ENCODE data around the gene PTPRM.

PTPRM gene

GRCh38 chr18:8349608-8350323 is 782.6 kb downstream of the PTPRM start:
- DNase-seq, result no peak

GRCh38 chr18:8350628-8351027 is 783.5 kb downstream of the PTPRM start:
- no peak for DNase-seq

DNA sequence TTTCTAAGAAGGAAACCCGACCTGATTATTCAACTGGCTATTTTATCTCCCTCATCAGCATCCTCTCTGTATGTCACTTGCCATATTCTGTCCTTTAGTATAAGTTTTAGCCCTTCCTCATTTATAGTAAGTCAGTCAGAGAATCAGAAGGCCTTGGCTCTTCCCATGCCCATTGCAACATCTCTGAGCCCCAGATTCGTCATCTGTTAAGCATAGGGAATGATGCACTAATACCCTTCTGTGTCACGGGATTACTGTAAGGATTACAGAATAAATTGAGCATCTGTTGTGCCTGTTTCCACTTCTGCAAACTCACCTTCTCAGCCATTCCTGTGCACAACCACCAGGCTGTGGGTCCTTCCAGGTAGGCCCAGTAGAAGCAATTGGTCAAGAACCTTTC is 784.0 kb downstream of the PTPRM start:
- DNase-seq, result no peak

GRCh38 chr18:8354304-8354703 is 787.2 kb downstream of the PTPRM start:
- no peak for DNase-seq

- no peak for DNase-seq
Measured at GRCh38 chr18:8356001-8356400, 788.9 kb downstream of the PTPRM start.

DNA sequence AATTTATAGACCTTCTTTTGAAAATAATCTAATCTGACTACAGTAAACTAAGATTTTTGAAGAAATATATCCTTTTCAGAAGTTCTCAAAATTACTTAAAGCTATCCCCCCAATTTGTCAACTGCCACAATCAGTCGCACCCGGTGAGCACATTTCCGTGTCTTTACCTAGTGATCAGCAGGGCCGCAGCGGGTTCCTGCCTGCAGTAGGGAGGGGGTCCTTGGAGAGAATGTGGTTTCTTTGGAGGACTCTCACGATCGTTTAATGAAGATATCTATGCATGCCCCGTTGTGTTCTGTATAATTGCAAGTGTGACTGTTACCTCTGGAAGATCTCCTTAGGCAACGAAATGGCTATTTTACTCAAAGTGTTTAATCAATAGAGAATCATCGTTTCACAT is 790.2 kb downstream of the PTPRM start:
- DNase-seq, result no peak

- DNase-seq, result no peak
Measured at GRCh38 chr18:8358033-8358765, 791.1 kb downstream of the PTPRM start.

- no peak for DNase-seq
Measured at GRCh38 chr18:8359076-8359475, 792.0 kb downstream of the PTPRM start.

DNA sequence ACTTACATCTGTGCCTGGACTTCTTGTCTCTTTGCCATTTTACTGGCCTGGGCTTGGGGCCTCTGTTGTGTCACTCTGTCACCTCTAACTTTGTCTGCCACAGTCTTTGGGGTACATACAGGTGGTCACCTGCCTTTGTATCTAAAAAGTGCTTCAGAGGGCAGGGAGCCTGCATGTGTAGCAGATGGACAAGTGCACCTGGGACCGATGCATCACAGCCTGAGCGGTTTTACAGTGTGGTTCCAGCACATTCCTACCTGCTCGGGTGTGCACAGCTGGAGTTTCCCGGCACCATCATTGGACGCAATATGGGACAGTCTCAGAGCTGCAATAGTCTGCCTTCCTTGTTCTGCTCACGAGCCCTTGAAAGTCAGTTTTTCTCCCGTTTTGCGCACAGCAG is 792.4 kb downstream of the PTPRM start:
- no peak for DNase-seq

DNA sequence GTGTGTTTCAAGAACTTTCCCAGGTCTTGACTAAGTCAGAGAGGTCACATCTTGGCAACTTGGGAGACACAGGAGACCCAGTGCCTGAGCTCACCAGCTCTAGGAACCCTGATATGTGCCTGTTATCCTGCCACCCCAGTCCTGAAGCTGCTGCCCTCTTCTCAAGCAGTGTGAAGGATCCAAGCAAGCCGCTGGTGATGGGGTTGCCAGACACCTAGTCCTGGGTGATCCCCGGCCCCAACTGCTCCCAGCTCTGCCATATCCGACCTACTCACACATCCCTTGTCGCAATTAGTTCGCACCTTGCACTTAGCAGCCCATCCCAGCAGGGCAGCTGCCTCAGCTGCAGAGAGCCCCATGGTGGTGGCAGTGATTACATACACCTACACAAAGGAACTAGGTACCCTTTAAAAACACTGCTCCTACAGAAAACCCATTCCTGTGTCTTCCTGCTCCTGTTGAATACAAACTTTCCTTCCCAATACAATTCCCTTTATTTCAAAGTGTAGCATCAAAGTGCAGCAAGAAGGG is 794.9 kb downstream of the PTPRM start:
- DNase-seq, result no peak

DNA sequence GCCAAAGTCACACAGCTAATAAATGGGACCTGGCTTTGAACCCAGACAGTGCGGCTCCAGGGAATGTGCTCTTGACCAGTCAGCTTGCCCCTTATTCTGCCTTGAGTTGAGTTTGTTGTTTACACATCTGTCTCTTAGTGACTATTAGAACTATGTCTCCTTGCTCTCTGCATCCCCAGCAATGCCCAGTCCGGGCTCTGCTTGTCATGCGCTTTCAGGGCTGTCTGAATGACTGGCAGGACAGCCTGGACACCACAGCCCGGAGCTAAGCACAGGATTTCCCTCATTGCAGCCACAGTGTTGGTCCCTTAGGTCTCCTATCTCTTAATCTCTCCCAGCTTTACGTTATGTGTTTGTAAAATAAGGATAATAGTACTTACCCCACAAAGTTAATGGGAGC is 795.7 kb downstream of the PTPRM start:
- no peak for DNase-seq

- DNase-seq, result no peak
Measured at GRCh38 chr18:8364385-8364784, 797.3 kb downstream of the PTPRM start.

DNA sequence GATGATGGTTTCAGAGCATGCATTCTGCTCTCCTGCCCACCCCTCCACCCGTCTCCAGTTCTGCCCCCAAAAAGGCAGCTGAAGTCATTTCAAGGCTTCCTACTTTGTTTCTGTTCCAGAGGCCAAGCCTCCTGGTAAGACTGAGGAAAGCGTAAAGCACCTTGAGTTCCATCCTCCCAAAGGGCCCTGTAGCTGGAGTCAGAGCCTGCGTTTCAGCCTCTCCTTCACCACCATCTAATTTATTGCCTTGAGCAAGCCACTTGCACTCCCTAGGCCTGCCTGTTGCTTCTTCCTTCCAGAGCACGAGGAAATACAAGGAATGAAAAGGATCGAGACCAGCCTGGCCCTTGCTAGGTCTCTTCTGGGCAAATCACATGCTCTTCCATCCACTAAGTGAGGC is 797.9 kb downstream of the PTPRM start:
- no peak for DNase-seq

DNA sequence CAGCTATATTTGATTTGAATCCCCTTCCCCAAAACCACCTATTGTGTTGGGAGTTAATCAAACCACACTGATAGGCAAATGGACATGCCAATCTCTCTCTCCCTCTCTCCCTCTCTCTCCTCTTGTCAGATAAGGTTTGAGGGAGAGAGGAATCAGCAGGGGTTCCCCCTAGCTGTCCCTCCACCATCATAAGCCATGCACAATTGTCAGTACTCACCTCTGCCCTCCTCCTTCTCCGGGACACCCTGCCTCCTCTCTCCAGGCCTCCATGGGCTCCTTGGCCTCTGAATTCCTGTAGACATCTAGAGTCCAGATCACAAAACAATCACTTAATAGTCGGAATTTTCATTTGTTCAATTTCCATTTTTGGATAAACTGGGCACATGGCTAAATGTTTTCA is 798.4 kb downstream of the PTPRM start:
- no peak for DNase-seq

DNA sequence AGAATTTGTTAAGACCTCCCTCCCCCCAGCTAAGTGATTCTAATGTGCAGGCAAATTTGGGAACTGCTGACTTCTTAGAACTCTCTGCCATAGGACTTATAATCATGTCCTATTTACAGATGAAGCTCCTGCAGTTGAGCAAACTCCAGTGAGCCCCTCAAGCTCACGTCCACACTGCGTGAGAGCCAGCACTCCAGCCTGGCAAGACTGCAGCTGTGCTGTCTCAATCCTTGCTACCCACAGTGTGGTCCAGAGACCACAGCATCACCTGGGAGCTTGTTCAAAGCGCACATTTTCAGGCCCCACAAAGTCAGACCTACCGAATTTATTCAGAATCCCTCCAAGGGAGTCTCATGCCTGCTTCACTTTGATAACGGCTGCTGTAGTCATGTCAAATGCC is 799.0 kb downstream of the PTPRM start:
- DNase-seq, result no peak

- no peak for DNase-seq
Measured at GRCh38 chr18:8366656-8367055, 799.5 kb downstream of the PTPRM start.

- peak; percentile 14 for DNase-seq
Measured at GRCh38 chr18:8367217-8367988, 800.3 kb downstream of the PTPRM start.

DNA sequence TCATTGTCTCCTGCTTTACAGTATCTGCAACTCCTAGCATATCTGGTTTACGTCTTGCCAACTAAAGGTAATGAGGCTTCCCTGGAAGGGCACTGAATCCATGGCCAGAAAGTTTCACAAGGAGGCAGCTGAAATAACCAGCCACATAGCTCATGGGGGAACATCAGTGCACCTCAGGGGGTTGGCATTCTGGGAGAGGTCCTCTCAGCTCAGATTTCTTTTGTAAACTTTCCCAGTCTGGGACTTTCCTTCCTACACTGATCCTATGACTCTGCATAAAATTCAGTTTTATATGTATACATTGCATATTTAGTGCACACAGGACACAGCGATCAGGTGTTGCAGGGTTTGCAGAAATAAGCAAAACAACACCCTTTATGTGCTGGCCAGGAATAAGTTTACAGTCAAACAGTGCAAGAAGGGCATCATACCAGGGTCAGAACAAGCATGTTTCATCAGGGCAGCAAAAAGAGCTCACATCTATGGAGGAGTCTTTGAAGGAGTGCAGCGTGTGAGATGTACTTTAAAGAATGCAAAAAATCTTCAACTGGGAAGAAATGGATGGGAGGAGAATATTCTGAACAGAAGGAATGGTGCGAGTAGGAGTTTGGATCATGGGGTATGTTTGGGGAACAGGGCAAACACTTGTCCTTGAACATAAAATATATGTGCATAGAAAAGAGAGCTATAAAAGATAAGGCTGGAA is 801.5 kb downstream of the PTPRM start:
- DNase-seq, result no peak

- DNase-seq, result no peak
Measured at GRCh38 chr18:8373486-8373885, 806.4 kb downstream of the PTPRM start.

DNA sequence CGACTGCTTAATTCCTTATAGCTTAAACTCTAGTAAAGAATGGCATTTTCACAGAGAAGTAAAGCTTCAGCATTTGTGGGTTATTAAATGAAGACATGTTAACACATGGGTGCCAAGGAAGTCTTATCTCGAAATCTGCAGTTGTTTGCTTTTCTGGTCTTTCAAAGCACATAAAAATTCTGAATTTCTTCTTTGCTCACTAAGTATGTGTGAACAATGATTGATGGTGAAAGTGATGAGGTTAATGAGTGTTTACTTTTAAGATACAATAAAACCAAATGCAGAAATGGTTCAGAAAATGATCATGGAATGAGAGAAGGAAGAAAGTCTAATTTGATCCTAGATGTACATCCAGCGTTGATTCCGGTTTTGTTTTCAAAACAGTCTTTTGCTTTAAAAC is 807.6 kb downstream of the PTPRM start:
- DNase-seq, result no peak

DNA sequence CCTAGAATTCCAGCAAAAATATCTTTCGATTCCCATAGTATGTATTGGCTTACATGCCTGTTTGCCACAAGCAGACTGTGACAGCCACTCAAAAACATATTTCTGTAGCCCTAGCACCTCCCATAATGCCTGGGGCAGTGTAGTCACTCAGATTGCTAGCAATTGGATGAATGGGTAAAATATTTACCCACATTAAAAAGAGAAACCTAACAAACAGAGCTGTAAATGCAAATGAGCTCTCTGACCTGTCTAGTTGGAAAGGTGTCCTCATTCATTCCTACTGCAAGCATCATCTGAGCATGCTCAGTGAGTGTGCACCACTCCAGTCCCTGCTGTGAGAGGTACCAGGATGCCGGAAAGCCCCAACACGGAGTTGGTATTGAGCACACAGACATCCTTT is 808.1 kb downstream of the PTPRM start:
- DNase-seq, result no peak

DNA sequence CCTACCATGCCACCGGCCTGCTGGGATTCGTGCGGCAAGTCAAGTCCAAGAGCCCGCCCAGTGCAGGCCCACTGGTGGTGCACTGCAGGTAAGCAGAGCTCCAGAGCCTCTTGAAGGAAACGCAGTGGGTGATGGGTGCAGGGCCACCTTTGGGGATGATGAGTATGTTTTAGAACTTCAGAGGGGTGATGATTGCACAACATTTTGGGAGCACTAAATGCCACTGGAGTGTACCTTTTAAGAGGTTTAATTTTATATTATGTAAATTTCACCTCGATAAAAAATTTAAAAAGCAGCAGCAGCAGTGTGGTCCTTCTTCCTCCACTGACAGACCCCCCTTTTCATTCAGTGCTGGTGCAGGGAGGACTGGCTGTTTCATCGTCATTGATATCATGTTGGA is 809.0 kb downstream of the PTPRM start:
- DNase-seq, result no peak

Data from activated naive CD4-positive, alpha-beta T cell treated with anti-CD3 and anti-CD28 coated beads, Interleukin-2, amount 50 U/mL, for 16 hours (primary cell).